NB4 (cell line): Measurements from ENCODE around the gene PAFAH1B1.

Experiments
- MYC ChIP-seq: IDR thresholded peaks from 2 replicates; pipeline ENCODE4 v1.6.1; 2011; ENCODE audit warnings: low read depth, low read length
- POLR2A ChIP-seq: IDR thresholded peaks from 2 replicates; pipeline ENCODE4 v1.6.1; 2011; ENCODE audit warnings: mild to moderate bottlenecking; ENCODE audit not compliant: insufficient read length; ENCODE audit errors: extremely low read depth
- TF ChIP-seq, protein P1 (sequence below): IDR thresholded peaks from one replicate; pipeline ENCODE4 v1.5.1; 2012; ENCODE audit warnings: low read depth, low read length
- TF ChIP-seq, protein P2 (sequence below): IDR thresholded peaks from 2 replicates; pipeline ENCODE4 v1.6.1; 2011; ENCODE audit warnings: low read depth, low read length

GRCh38 chr17:2656283-2656682 is 62.8 kb downstream of the PAFAH1B1 start:
- TF ChIP-seq, protein P1, sequence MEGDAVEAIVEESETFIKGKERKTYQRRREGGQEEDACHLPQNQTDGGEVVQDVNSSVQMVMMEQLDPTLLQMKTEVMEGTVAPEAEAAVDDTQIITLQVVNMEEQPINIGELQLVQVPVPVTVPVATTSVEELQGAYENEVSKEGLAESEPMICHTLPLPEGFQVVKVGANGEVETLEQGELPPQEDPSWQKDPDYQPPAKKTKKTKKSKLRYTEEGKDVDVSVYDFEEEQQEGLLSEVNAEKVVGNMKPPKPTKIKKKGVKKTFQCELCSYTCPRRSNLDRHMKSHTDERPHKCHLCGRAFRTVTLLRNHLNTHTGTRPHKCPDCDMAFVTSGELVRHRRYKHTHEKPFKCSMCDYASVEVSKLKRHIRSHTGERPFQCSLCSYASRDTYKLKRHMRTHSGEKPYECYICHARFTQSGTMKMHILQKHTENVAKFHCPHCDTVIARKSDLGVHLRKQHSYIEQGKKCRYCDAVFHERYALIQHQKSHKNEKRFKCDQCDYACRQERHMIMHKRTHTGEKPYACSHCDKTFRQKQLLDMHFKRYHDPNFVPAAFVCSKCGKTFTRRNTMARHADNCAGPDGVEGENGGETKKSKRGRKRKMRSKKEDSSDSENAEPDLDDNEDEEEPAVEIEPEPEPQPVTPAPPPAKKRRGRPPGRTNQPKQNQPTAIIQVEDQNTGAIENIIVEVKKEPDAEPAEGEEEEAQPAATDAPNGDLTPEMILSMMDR, result no peak
- TF ChIP-seq POLR2A, result no peak
- TF ChIP-seq, protein P2, sequence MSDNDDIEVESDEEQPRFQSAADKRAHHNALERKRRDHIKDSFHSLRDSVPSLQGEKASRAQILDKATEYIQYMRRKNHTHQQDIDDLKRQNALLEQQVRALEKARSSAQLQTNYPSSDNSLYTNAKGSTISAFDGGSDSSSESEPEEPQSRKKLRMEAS, result no peak
- no peak for TF ChIP-seq MYC
